Esophagus muscularis mucosa (tissue), 3 donors: ENCODE measurements around the gene TP53AIP1.

Experiments
- CTCF ChIP-seq, 3 experiments: fragments of 200-600 bp in 2 of 3; fragments of 450-650 bp in 1 of 3; sonication (generic) in 2 of 3; IDR thresholded peaks; one replicate each; pipeline ENCODE4 v1.5.1; 2017 to 2019; ENCODE audit warnings: antibody characterized with exemption in 3 of 3, mild to moderate bottlenecking in 2 of 3, moderate library complexity in 1 of 3
- POLR2A ChIP-seq: fragments of 450-650 bp; IDR thresholded peaks from one replicate; pipeline ENCODE4 v1.6.1; 2017; ENCODE audit warnings: antibody characterized with exemption, moderate library complexity, mild to moderate bottlenecking, low read depth
- POLR2AphosphoS5 ChIP-seq, 2 donors: sonication (generic); formaldehyde crosslinking; IDR thresholded peaks; one replicate each; pipeline ENCODE4 v1.6.1; 2017; ENCODE audit warnings: antibody characterized with exemption in 2 of 2

DNA sequence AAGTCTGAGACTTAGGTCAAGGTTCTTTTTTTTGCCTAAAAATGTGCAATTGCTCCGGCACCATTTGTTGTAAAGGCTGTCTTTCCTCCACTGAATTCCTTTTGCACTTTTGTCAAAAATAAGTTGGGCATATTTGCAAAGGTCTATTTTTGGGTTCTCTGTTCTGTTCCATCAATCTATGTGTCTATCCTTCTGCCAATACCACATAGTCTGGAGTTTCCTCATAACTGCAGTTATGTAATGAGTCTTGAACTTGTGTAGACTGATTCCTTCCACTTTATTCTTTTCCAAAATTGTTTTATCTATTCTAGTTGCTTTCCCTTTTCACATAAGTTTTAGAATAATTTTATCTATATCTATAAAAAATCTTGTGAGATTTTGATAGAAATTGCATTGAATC lies 44.8 kb downstream of the TP53AIP1 start:
- TF ChIP-seq CTCF (IDR thresholded peaks at IDR 0.05) (no peak), POLR2A (no peak), POLR2AphosphoS5 (IDR thresholded peaks at IDR 0.05) (no peak)
